Measurements from ENCODE around the gene VWA3B.
A peak's percentile ranks its signal among the peaks of the same experiment; 100 is the strongest.

The VWA3B gene

GRCh38 chr2:98329549-98329948 lies 242.6 kb downstream of the VWA3B start:
- no peak overlapping the region for H3K4me3 ChIP-seq (replicated peaks in 1 of 2; ENCODE audit: low read depth in 2 of 2, low read length in 2 of 2)
- TF ChIP-seq CTCF (IDR thresholded peaks at IDR 0.05; ENCODE audit: low read depth, low read length) = no peak
- no peak for DNase-seq (ENCODE audit: low read depth in 2 of 2)

- no peak for TF ChIP-seq CTCF (IDR thresholded peaks at IDR 0.05; ENCODE audit: low read depth, low read length)
- no peak for DNase-seq (ENCODE audit: low read depth in 2 of 2)
- no peak overlapping the region for H3K4me3 ChIP-seq (replicated peaks in 1 of 2; ENCODE audit: low read depth in 2 of 2, low read length in 2 of 2)
Measured at GRCh38 chr2:98332989-98333388, 246.0 kb downstream of the VWA3B start.

- no peak for TF ChIP-seq CTCF (IDR thresholded peaks at IDR 0.05; ENCODE audit: low read depth, low read length)
- no peak overlapping the region for H3K4me3 ChIP-seq (replicated peaks in 1 of 2; ENCODE audit: low read depth in 2 of 2, low read length in 2 of 2)
- peak in 1 of 2 donors; percentile 49 for DNase-seq (ENCODE audit: low read depth in 2 of 2)
Measured at GRCh38 chr2:98333922-98334321, 247.0 kb downstream of the VWA3B start.

GRCh38 chr2:98334439-98335078 lies 247.6 kb downstream of the VWA3B start:
- peak; percentile 59 to 95 for DNase-seq (ENCODE audit: low read depth in 2 of 2)
- TF ChIP-seq CTCF (IDR thresholded peaks at IDR 0.05; ENCODE audit: low read depth, low read length) = no peak
- no peak overlapping the region for H3K4me3 ChIP-seq (replicated peaks in 1 of 2; ENCODE audit: low read depth in 2 of 2, low read length in 2 of 2)

GRCh38 chr2:98335271-98335670 lies 248.3 kb downstream of the VWA3B start:
- no peak for TF ChIP-seq CTCF (IDR thresholded peaks at IDR 0.05; ENCODE audit: low read depth, low read length)
- no peak overlapping the region for H3K4me3 ChIP-seq (replicated peaks in 1 of 2; ENCODE audit: low read depth in 2 of 2, low read length in 2 of 2)
- DNase-seq (ENCODE audit: low read depth in 2 of 2) = no peak

GRCh38 chr2:98341241-98341640 lies 254.3 kb downstream of the VWA3B start:
- no peak overlapping the region for H3K4me3 ChIP-seq (replicated peaks in 1 of 2; ENCODE audit: low read depth in 2 of 2, low read length in 2 of 2)
- no peak for TF ChIP-seq CTCF (IDR thresholded peaks at IDR 0.05; ENCODE audit: low read depth, low read length)
- no peak for DNase-seq (ENCODE audit: low read depth in 2 of 2)

- H3K4me3 ChIP-seq (replicated peaks in 1 of 2; ENCODE audit: low read depth in 2 of 2, low read length in 2 of 2) = no peak overlapping the region
- no peak for DNase-seq (ENCODE audit: low read depth in 2 of 2)
- TF ChIP-seq CTCF (IDR thresholded peaks at IDR 0.05; ENCODE audit: low read depth, low read length) = no peak
Measured at GRCh38 chr2:98343285-98343684, 256.3 kb downstream of the VWA3B start.
